HG03108 (cell line): ENCODE data around the gene IL25.
"Not testable (repeated sequence)": the region's sequence is repeated elsewhere in the genome, so short reads cannot be mapped to it uniquely, and the experiment has no call there.

Source experiments
- ATAC-seq: cut with Tn5 transposase; IDR thresholded peaks from one replicate; pipeline ENCODE4 v1.9.1; 2021; ENCODE audit warnings: moderate library complexity; ENCODE audit not compliant: unreplicated experiment

The IL25 gene

GRCh38 chr14:23371865-23372264, 744 bp upstream of the IL25 start:
- no peak for ATAC-seq

GRCh38 chr14:23373041-23373440, 432 bp downstream of the IL25 start:
- ATAC-seq: no peak

GRCh38 chr14:23375527-23376251, 3.1 kb downstream of the IL25 start:
- ATAC-seq: no peak

GRCh38 chr14:23376482-23377197, 4.0 kb downstream of the IL25 start, which contains the start of gene CMTM5:
TSS of gene CMTM5 (plus strand) at chr14:23377046. CDS start at chr14:23377252, 206 bp downstream.
- no peak for ATAC-seq

GRCh38 chr14:23377198-23377550, 4.6 kb downstream of the IL25 start:
- ATAC-seq: no peak

- ATAC-seq: no peak
Measured at GRCh38 chr14:23377573-23378563, 5.3 kb downstream of the IL25 start.

- ATAC-seq: no peak
Measured at GRCh38 chr14:23378612-23379220, 6.1 kb downstream of the IL25 start.

- ATAC-seq: no peak
Measured at GRCh38 chr14:23379366-23380196, 7.0 kb downstream of the IL25 start.

- no peak for ATAC-seq
Measured at GRCh38 chr14:23380197-23380914, 7.7 kb downstream of the IL25 start.

GRCh38 chr14:23380976-23381375, 8.4 kb downstream of the IL25 start:
- ATAC-seq: no peak

GRCh38 chr14:23381871-23382270, 9.3 kb downstream of the IL25 start:
- ATAC-seq: no peak

- ATAC-seq: no peak
Measured at GRCh38 chr14:23382276-23382675, 9.7 kb downstream of the IL25 start.

- ATAC-seq: no peak
Measured at GRCh38 chr14:23382731-23383440, 10.3 kb downstream of the IL25 start.

- ATAC-seq: no peak
Measured at GRCh38 chr14:23384364-23385080, 11.9 kb downstream of the IL25 start.

GRCh38 chr14:23385244-23385641, 12.6 kb downstream of the IL25 start:
- no peak for ATAC-seq

GRCh38 chr14:23385642-23386265, 13.1 kb downstream of the IL25 start:
- ATAC-seq: no peak

GRCh38 chr14:23386266-23386657, 13.7 kb downstream of the IL25 start:
- not testable (repeated sequence) for ATAC-seq

GRCh38 chr14:23386999-23387398, 14.4 kb downstream of the IL25 start:
- no peak for ATAC-seq
